ENCODE results near the gene RAP2C.
"Not testable (repeated sequence)": the region's sequence is repeated elsewhere in the genome, so short reads cannot be mapped to it uniquely, and the experiment has no call there.

The RAP2C gene

GRCh38 chrX:132199941-132200340 is 19.3 kb downstream of the RAP2C start:
- no peak for DNase-seq (ENCODE audit: low spot score)

DNA sequence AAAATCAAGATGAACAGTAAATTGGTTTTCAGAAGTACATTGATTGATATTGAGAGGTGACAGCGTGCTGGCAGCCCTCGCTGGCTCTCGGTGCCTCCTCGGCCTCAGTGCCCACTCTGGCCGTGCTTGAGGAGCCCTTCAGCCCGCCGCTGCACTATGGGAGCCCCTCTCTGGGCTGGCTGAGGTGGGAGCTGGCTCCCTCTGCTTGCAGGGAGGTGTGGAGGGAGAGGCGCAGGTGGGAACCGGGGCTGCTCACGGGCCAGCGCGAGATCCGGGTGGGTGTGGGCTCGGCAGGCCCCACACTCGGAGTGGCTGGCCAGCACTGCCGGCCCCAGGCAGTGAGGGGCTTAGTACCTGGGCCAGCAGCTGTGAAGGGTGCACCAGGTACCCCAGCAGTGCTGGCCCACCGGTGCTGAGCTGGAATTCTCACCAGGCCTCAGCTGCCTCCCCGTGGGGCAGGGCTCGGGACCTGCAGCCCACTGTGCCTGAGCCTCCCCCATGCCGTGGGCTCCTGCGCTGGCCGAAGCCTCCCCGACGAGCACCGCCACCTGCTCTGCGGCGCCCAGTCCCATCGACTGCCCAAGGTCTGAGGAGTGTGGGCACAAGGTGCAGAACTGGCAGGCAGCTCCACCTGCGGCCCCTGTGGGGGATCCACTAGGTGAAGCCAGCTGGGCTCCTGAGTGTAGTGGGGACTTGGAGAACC is 25.2 kb downstream of the RAP2C start:
- DNase-seq (ENCODE audit: low spot score), result no peak

DNA sequence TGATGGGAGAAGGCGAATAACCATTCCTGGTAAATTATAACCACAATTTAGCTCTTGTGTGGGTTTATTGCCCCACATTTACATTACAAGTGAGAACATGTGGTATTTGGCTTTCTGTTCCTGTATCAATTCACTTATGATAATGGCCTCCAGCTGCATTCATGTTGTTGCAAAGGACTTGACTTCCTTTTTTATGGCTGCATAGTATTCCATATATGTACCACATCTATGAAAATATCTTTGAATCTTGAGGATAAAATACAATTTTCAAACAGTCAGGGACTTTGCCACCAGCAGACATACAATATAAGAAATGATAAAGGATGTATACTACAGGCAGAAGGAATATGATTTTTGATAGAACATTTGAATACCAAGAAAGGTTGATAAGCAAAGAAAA is 27.3 kb downstream of the RAP2C start:
- no peak for DNase-seq (ENCODE audit: low spot score)

GRCh38 chrX:132188175-132188574 is 31.1 kb downstream of the RAP2C start:
- DNase-seq (ENCODE audit: low spot score), result no peak

- no peak for DNase-seq (ENCODE audit: low spot score)
These were observed 31.8 kb downstream of the RAP2C start for GRCh38 chrX:132187451-132187850.

- DNase-seq (ENCODE audit: low spot score), result no peak
These were observed 34.4 kb downstream of the RAP2C start for GRCh38 chrX:132184871-132185270.

GRCh38 chrX:132181364-132181763 is 37.9 kb downstream of the RAP2C start:
- DNase-seq (ENCODE audit: low spot score), result no peak

DNA sequence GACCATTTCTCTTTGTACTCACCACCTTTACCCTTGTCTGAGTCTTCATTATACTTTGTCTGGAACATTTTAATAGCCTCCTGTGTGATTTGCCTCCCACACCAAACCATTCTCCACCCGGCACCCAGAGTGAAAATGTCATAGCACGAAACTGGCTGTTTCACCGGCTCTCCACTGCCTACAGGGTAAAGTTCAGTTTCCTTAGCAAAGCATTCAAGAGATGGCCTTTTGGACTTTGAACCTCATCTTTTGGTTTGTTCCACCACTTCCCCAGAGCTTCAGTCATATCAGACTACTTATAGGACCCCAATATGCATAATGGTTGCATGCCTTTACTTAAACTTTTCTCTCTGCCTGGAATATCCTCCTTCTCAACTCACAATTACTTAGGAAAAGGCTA is 38.3 kb downstream of the RAP2C start:
- no peak for DNase-seq (ENCODE audit: low spot score)

GRCh38 chrX:132173647-132174046 is 45.6 kb downstream of the RAP2C start:
- DNase-seq (ENCODE audit: low spot score), result no peak

GRCh38 chrX:132171881-132172280 is 47.4 kb downstream of the RAP2C start:
- no peak for DNase-seq (ENCODE audit: low spot score)

DNA sequence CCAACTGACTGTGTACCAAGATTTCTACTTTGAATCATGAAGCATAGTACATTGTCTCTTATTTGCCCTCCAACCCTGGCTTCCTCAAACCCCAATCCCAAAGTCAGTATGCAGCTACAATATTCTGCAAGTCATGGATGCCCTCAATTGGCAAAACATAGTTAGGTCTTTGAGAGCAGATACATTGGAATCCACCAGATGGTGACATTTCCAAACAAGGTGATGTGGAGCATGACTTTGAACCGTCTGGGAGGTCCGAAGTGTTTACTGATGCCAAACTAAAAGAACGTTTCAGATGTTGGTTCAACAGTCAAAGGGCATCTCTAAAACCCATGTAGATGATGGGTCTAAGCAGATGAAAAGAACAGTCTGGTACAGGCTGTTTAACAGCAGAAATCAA is 47.8 kb downstream of the RAP2C start:
- DNase-seq (ENCODE audit: low spot score), result no peak

- DNase-seq (ENCODE audit: low spot score), result no peak
These were observed 49.7 kb downstream of the RAP2C start for GRCh38 chrX:132169554-132169953.

GRCh38 chrX:132165651-132166050 is 53.6 kb downstream of the RAP2C start:
- DNase-seq (ENCODE audit: low spot score), result no peak

- no peak for DNase-seq (ENCODE audit: low spot score)
These were observed 54.2 kb downstream of the RAP2C start for GRCh38 chrX:132165005-132165404.

DNA sequence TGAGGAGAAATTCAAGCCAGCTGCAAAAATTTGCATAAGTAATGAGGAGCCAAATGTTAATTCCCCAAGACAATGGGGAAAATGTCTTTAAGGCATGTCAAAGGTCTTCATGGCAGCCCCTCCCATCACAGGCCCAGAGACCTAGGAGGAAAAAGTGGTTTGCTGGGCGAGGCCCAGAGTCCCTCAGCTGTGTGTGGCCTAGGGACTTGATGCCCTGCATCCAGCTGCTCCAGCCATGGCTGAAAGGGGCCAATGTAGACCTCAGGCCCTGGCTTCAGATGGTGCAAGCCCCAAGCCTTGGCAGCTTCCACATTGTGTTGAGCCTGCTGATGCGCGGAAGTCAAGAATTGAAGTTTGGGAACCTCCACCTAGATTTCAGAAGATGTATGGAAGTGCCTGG is 56.2 kb downstream of the RAP2C start:
- not testable (repeated sequence) for DNase-seq (ENCODE audit: low spot score)

- DNase-seq (ENCODE audit: low spot score), result no peak
These were observed 66.1 kb downstream of the RAP2C start for GRCh38 chrX:132153166-132153565.

Data from iPS-NIHi11 (cell line).